Prostate gland (tissue), 2 donors: Measurements from ENCODE around the gene SLC22A12. TPM values are rescaled to one million over a fixed set of nuclear protein-coding genes. Genes with fewer than 3 reads are reported as not detected.

ENCODE experiments used
- DNase-seq: peaks from one replicate; pipeline ENCODE4 v3.0.0-alpha.2; 2019; ENCODE audit warnings: low spot score
- H3K27ac ChIP-seq, 2 donors: fragments of 200-600 bp; sonication (generic); 2 replicates each; pipeline ENCODE4 v1.5.1; 2017 to 2019
- H3K27me3 ChIP-seq: fragments of 200-600 bp; sonication (generic); replicated peaks from 2 replicates; pipeline ENCODE4 v1.5.1; 2019; ENCODE audit not compliant: insufficient read depth
- H3K36me3 ChIP-seq, 2 donors: fragments of 200-600 bp; sonication (generic); 1 replicate in 1 of 2; 2 replicates in 1 of 2; pipeline versions ENCODE4 v1.5.1 to v1.8.1; 2017 to 2019
- H3K4me1 ChIP-seq: fragments of 200-600 bp; sonication (generic); replicated peaks from 2 replicates; pipeline ENCODE4 v1.5.1; 2019
- H3K4me3 ChIP-seq, 2 donors: fragments of 200-600 bp; sonication (generic); 2 replicates each; pipeline ENCODE4 v1.5.1; 2017 to 2019
- H3K9me3 ChIP-seq: fragments of 200-600 bp; sonication (generic); 2 replicates; pipeline ENCODE4 v1.5.1; 2017
- CTCF ChIP-seq, 4 experiments: fragments of 200-600 bp in 2 of 4; fragments of 450-650 bp in 2 of 4; sonication (generic) in 2 of 4; IDR thresholded peaks; 1 replicate in 3 of 4; 2 replicates in 1 of 4; pipeline ENCODE4 v1.5.1; 2016 to 2019; ENCODE audit warnings: antibody characterized with exemption in 4 of 4, mild to moderate bottlenecking in 2 of 4, moderate library complexity in 2 of 4
- POLR2A ChIP-seq: fragments of 450-650 bp; IDR thresholded peaks from one replicate; pipeline ENCODE4 v1.6.1; 2016; ENCODE audit warnings: antibody characterized with exemption, mild to moderate bottlenecking
- POLR2AphosphoS5 ChIP-seq: sonication (generic); formaldehyde crosslinking; IDR thresholded peaks from one replicate; pipeline ENCODE4 v1.6.1; 2017; ENCODE audit warnings: antibody characterized with exemption
- WGBS: methylation state at CpG from one replicate; pipeline ENCODE4 v1.1.5; 2018; 5-methylcytosine and 5-hydroxymethylcytosine counted together
- intact Hi-C: fragments of 100-400 bp; cut with DNase I; formaldehyde crosslinking; loops from one replicate; pipeline ENCODE4 v1.14.2; 2022
- total RNA-seq, 2 donors: library from RNA; depleted of rRNA; stranded (reverse); fragments of >200 nt; gene quantifications; one replicate each; pipeline ENCODE4 v1.1.0, GENCODE V29; 2016

SLC22A12 gene
- total RNA-seq, 2 donors from 2014 or later, result not detected

GRCh38 chr11:64545619-64546018, 45.4 kb upstream of the SLC22A12 start:
- DNase-seq, result no peak
- Histone ChIP-seq H3K4me3 (no peak overlapping the region), H3K27ac (no peak overlapping the region), H3K4me1 (no peaks in the 10 kb centered on the region), H3K9me3 (no peaks in the 10 kb centered on the region), H3K27me3 (no peaks in the 10 kb centered on the region), H3K36me3 (no peaks in the 10 kb centered on the region)
- 84% methylated on average over 15 of the region's 15 CpGs for WGBS
- intact Hi-C loops, result no loop called here
- no peak for TF ChIP-seq POLR2AphosphoS5
- no peak for TF ChIP-seq POLR2A
- TF ChIP-seq CTCF (IDR thresholded peaks at IDR 0.05), result no peak

- Histone ChIP-seq H3K9me3 (no peaks in the 10 kb centered on the region), H3K4me3 (no peak overlapping the region), H3K27ac (no peak overlapping the region), H3K27me3 (no peaks in the 10 kb centered on the region), H3K36me3 (no peaks in the 10 kb centered on the region), H3K4me1 (no peaks in the 10 kb centered on the region)
- WGBS, result 80% methylated on average over 2 of the region's 2 CpGs
- intact Hi-C loops, result no loop called here
- TF ChIP-seq CTCF (IDR thresholded peaks at IDR 0.05) (no peak), POLR2A (no peak), POLR2AphosphoS5 (no peak)
- DNase-seq, result no peak
Observed at GRCh38 chr11:64546176-64546575, 44.8 kb upstream of the SLC22A12 start.

- intact Hi-C loops, result no loop called here
- no peaks in the 10 kb centered on the region for H3K9me3 ChIP-seq
- no peak overlapping the region for H3K4me3 ChIP-seq
- no peak overlapping the region for H3K27ac ChIP-seq
- H3K27me3 ChIP-seq, result no peaks in the 10 kb centered on the region
- DNase-seq, result no peak
- H3K36me3 ChIP-seq, result no peaks in the 10 kb centered on the region
- TF ChIP-seq POLR2AphosphoS5, result no peak
- TF ChIP-seq CTCF (IDR thresholded peaks at IDR 0.05), result no peak
- TF ChIP-seq POLR2A, result no peak
- no peaks in the 10 kb centered on the region for H3K4me1 ChIP-seq
- 94% methylated on average over 8 of the region's 8 CpGs for WGBS
Observed at GRCh38 chr11:64546600-64546999, 44.4 kb upstream of the SLC22A12 start.

- DNase-seq, result no peak
- TF ChIP-seq POLR2AphosphoS5, result no peak
- TF ChIP-seq POLR2A, result no peak
- TF ChIP-seq CTCF (IDR thresholded peaks at IDR 0.05), result no peak
- intact Hi-C loops, result no loop called here
- Histone ChIP-seq H3K36me3 (no peaks in the 10 kb centered on the region), H3K4me1 (no peaks in the 10 kb centered on the region), H3K4me3 (no peak overlapping the region), H3K27me3 (no peaks in the 10 kb centered on the region), H3K9me3 (no peaks in the 10 kb centered on the region), H3K27ac (no peak overlapping the region)
- WGBS, result 86% methylated on average over 4 of the region's 4 CpGs
Observed at GRCh38 chr11:64549969-64550368, 41.1 kb upstream of the SLC22A12 start.

- DNase-seq, result peak; percentile 43
- WGBS, result 41% methylated on average over 13 of the region's 13 CpGs
- Histone ChIP-seq H3K4me3 (no peak overlapping the region), H3K4me1 (no peaks in the 10 kb centered on the region), H3K27ac (peak overlapping the region; percentile 26 to 50), H3K27me3 (no peaks in the 10 kb centered on the region), H3K9me3 (no peaks in the 10 kb centered on the region), H3K36me3 (no peaks in the 10 kb centered on the region)
- no peak for TF ChIP-seq POLR2A
- no peak for TF ChIP-seq POLR2AphosphoS5
- TF ChIP-seq CTCF (IDR thresholded peaks at IDR 0.05), result peak; percentile 92 to 98 (median 95)
- intact Hi-C loops, result loop anchor here (1.0 kb wide), 1 partner anchor 99 kb away; no protein-coding TSS in a partner anchor
Observed at GRCh38 chr11:64553554-64554201, 37.3 kb upstream of the SLC22A12 start.
